GM12801 (cell line): ENCODE results near the gene COQ10B.

Experiments used
- CTCF ChIP-seq: IDR thresholded peaks from one replicate; pipeline ENCODE4 v1.5.1; 2011; ENCODE audit warnings: control low read depth; ENCODE audit not compliant: insufficient read length; ENCODE audit errors: extremely low read depth

The COQ10B gene

GRCh38 chr2:197513915-197514314 is 60.6 kb downstream of the COQ10B start:
- no peak for TF ChIP-seq CTCF

- no peak for TF ChIP-seq CTCF
Measured at GRCh38 chr2:197514754-197515153, 61.4 kb downstream of the COQ10B start.

- TF ChIP-seq CTCF = no peak
Measured at GRCh38 chr2:197515315-197515738, 62.0 kb downstream of the COQ10B start.

- no peak for TF ChIP-seq CTCF
Measured at GRCh38 chr2:197515739-197516392, 62.5 kb downstream of the COQ10B start, which contains the start of gene MOB4. Gene MOB4, plus strand, starts transcription at chr2:197516066. Its CDS starts 21 bp downstream, at chr2:197516087.

- no peak for TF ChIP-seq CTCF
Measured at GRCh38 chr2:197516393-197516761, 63.0 kb downstream of the COQ10B start.

- no peak for TF ChIP-seq CTCF
Measured at GRCh38 chr2:197517150-197517549, 63.8 kb downstream of the COQ10B start.
